ENCODE results near the gene PI4KB.

PI4KB gene

GRCh38 chr1:151267760-151268159 is 59.5 kb downstream of the PI4KB start:
- Histone ChIP-seq H3K4me3 (ENCODE audit: insufficient read depth, low read length, poor library complexity, severe bottlenecking) (no peak overlapping the region), H3K27ac (ENCODE audit: low read depth, low read length) (no peak overlapping the region), H3F3A (ENCODE audit: insufficient read depth) (no peaks in the 10 kb centered on the region), H3K9ac (ENCODE audit: low read length) (no peak overlapping the region), H2AFZ (ENCODE audit: low read depth, low read length, severe bottlenecking) (no peak overlapping the region), H3K79me2 (ENCODE audit: insufficient read depth, low read length) (no peaks in the 10 kb centered on the region), H3K4me2 (ENCODE audit: low read depth, low read length, poor library complexity, severe bottlenecking) (no peak overlapping the region), H4K20me1 (ENCODE audit: low read depth, low read length) (no peaks in the 10 kb centered on the region), H3K36me3 (ENCODE audit: low read length) (no peaks in the 10 kb centered on the region), H3K9me2 (replicated peaks; ENCODE audit: insufficient read depth, low read length) (no peaks in the 10 kb centered on the region), H3K9me3 (ENCODE audit: insufficient read depth, low read length) (no peaks in the 10 kb centered on the region), H3K27me3 (ENCODE audit: low read length) (no peaks in the 10 kb centered on the region)
- TF ChIP-seq CTCF (IDR thresholded peaks at IDR 0.05; ENCODE audit: insufficient read depth, low read length, poor library complexity, severe bottlenecking) = no peak
- no peak for TF ChIP-seq EZH2phosphoT487 (conservative IDR thresholded peaks at IDR 0.05; ENCODE audit: low read length)

DNA sequence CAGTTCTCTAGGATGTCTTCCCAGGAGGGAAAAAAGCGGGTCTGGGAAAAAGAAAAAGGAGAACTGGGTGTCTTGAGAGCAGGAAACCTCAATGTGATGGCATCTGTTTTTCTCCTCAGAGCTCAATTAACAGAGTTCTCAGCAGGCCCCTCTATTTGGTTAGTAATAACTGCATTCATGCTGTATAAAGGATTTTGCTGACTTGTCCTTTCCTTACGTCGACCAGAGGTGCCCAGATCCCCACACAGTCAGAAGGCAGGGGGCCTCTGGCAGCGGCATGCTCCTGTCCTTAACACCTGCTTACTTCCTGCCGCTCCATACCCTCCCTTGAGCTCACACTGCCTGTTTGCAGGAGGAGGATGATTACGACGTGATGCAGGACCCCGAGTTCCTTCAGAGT is 60.4 kb downstream of the PI4KB start:
- no peak overlapping the region for H3K27ac ChIP-seq (ENCODE audit: low read depth, low read length)
- no peaks in the 10 kb centered on the region for H3F3A ChIP-seq (ENCODE audit: insufficient read depth)
- no peak for TF ChIP-seq CTCF (IDR thresholded peaks at IDR 0.05; ENCODE audit: insufficient read depth, low read length, poor library complexity, severe bottlenecking)
- no peak for TF ChIP-seq EZH2phosphoT487 (conservative IDR thresholded peaks at IDR 0.05; ENCODE audit: low read length)
- H3K4me3 ChIP-seq (ENCODE audit: insufficient read depth, low read length, poor library complexity, severe bottlenecking) = no peak overlapping the region
- 0 out of 2 replicates have a peak, but pooled peaks cover 3% of the 10 kb centered on the region for H3K79me2 ChIP-seq (ENCODE audit: insufficient read depth, low read length)
- no peaks in the 10 kb centered on the region for H4K20me1 ChIP-seq (ENCODE audit: low read depth, low read length)
- H3K9ac ChIP-seq (ENCODE audit: low read length) = no peak overlapping the region
- H3K27me3 ChIP-seq (ENCODE audit: low read length) = no peaks in the 10 kb centered on the region
- no peak overlapping the region for H3K4me2 ChIP-seq (ENCODE audit: low read depth, low read length, poor library complexity, severe bottlenecking)
- no peaks in the 10 kb centered on the region for H3K9me3 ChIP-seq (ENCODE audit: insufficient read depth, low read length)
- no peaks in the 10 kb centered on the region for H3K9me2 ChIP-seq (replicated peaks; ENCODE audit: insufficient read depth, low read length)
- H2AFZ ChIP-seq (ENCODE audit: low read depth, low read length, severe bottlenecking) = no peak overlapping the region
- no peaks in the 10 kb centered on the region for H3K36me3 ChIP-seq (ENCODE audit: low read length)

- Histone ChIP-seq H3K36me3 (ENCODE audit: low read length) (no peaks in the 10 kb centered on the region), H3K27ac (ENCODE audit: low read depth, low read length) (no peak overlapping the region), H3K9ac (ENCODE audit: low read length) (no peak overlapping the region)
Observed at GRCh38 chr1:151266315-151266714, 60.9 kb downstream of the PI4KB start.

More at GRCh38 chr1:151266315-151266714, 60.9 kb downstream of the PI4KB start:
- Histone ChIP-seq H4K20me1 (ENCODE audit: low read depth, low read length) (no peaks in the 10 kb centered on the region), H3K4me3 (ENCODE audit: insufficient read depth, low read length, poor library complexity, severe bottlenecking) (no peak overlapping the region), H3K9me3 (ENCODE audit: insufficient read depth, low read length) (no peaks in the 10 kb centered on the region), H3F3A (ENCODE audit: insufficient read depth) (no peaks in the 10 kb centered on the region), H3K27me3 (ENCODE audit: low read length) (no peaks in the 10 kb centered on the region), H3K4me2 (ENCODE audit: low read depth, low read length, poor library complexity, severe bottlenecking) (no peak overlapping the region), H2AFZ (ENCODE audit: low read depth, low read length, severe bottlenecking) (no peak overlapping the region), H3K79me2 (ENCODE audit: insufficient read depth, low read length) (0 out of 2 replicates have a peak, but pooled peaks cover 5% of the 10 kb centered on the region), H3K9me2 (replicated peaks; ENCODE audit: insufficient read depth, low read length) (no peaks in the 10 kb centered on the region)
- no peak for TF ChIP-seq CTCF (IDR thresholded peaks at IDR 0.05; ENCODE audit: insufficient read depth, low read length, poor library complexity, severe bottlenecking)
- no peak for TF ChIP-seq EZH2phosphoT487 (conservative IDR thresholded peaks at IDR 0.05; ENCODE audit: low read length)

All from SU-DHL-6 (cell line).